Left renal pelvis (tissue), 4 donors: ENCODE results near the gene PSG1. TPM values are rescaled to one million over a fixed set of nuclear protein-coding genes. Genes with fewer than 3 reads are reported as not detected.
"Not testable (repeated sequence)": the region's sequence is repeated elsewhere in the genome, so short reads cannot be mapped to it uniquely, and the experiment has no call there.

ENCODE experiments used
- DNase-seq, 4 donors: peaks; one replicate each; pipeline ENCODE4 v3.0.0-alpha.2; 2013; ENCODE audit warnings: low read depth in 4 of 4, low spot score in 3 of 4
- polyA plus RNA-seq, 4 donors: library from polyadenylated mRNA; unstranded; fragments of 120-200 nt; gene quantifications; one replicate each; pipeline ENCODE4 v1.2.1, GENCODE V29; 2013; ENCODE audit not compliant: insufficient read length in 4 of 4

The PSG1 gene
- polyA plus RNA-seq, 4 donors, result 0.22 TPM; not detected in 3

DNA sequence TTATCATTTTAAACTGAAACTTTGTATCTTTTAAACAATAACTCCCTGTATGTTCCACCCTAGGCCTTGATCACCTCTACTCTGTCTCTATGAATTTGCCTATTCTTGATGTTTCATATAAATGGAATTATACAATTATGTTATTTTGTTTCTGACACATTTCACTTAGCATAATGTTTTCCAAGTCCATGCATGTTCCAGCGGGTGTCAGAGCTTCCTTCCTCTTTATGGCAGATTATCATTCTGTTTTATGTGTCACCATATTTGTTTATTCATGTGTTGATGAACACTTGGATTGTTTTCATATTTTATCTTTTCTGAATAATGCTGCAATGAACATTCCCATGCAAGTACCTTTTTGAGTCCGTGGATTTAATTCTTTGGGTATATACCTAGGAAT is 3.2 kb upstream of the PSG1 start:
- DNase-seq, result not testable (repeated sequence)

DNA sequence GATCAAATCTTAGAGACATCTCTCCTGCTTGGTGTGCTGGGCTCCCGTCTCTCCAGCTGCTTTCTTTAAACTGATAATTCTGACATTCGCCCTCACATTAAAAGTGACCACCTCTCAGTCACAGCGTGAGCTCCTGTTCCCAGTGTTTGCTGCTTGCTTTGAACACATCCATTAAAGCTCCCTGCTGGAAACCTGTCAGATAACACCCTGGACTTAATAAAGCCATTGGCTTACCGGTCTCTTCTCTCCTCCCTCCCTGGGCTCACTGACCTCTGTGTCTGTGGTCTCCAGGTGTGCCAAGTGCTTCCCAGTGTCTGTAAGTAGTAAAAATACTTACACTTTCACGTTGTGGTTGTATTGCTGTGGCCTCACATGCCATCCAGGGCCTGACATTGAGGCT is 2.5 kb upstream of the PSG1 start:
- not testable (repeated sequence) for DNase-seq

DNA sequence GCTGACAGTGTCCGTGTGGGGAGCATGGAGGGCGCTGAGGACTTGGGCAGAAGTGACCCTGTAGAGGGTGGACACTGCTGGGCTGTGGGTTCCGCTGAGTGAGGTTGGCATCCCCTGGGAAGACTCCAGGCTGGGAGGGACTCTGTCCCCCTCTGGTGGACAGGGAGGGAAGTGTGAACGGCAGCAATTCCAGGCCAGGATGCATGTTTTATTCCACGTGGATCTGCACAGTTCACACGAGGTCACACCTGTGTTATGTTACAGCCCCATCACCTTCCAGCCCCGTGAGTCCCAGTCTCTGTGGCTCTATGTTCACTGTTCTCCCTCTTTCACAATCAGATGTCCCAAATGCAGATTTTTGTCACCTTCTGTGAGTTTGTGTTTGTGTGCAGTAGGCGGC is 1.8 kb upstream of the PSG1 start:
- DNase-seq, result not testable (repeated sequence)

- not testable (repeated sequence) for DNase-seq
These were observed 1.1 kb upstream of the PSG1 start for GRCh38 chr19:42880621-42881020.

DNA sequence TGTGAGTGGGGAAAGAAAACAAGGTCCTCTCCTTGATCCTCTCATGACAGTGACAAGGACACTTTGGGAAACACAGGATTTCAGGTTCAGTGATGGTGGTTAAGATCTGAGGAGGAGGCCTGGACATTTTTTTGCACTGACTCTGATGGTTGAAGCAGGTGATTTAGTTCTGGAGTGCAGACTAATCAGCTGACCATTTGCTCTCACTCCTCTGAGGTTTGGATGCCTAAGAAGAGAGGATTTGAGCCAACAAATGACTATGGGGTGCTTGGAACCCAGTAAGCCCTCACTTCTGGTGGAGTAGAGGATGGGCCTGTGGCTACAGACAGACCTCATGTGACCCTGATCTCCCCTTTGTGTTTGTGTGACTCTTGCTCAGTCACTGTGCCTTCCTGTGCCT is 2.9 kb downstream of the PSG1 start:
- DNase-seq, result not testable (repeated sequence)

GRCh38 chr19:42875881-42876280 is 3.6 kb downstream of the PSG1 start:
- DNase-seq, result not testable (repeated sequence)

DNA sequence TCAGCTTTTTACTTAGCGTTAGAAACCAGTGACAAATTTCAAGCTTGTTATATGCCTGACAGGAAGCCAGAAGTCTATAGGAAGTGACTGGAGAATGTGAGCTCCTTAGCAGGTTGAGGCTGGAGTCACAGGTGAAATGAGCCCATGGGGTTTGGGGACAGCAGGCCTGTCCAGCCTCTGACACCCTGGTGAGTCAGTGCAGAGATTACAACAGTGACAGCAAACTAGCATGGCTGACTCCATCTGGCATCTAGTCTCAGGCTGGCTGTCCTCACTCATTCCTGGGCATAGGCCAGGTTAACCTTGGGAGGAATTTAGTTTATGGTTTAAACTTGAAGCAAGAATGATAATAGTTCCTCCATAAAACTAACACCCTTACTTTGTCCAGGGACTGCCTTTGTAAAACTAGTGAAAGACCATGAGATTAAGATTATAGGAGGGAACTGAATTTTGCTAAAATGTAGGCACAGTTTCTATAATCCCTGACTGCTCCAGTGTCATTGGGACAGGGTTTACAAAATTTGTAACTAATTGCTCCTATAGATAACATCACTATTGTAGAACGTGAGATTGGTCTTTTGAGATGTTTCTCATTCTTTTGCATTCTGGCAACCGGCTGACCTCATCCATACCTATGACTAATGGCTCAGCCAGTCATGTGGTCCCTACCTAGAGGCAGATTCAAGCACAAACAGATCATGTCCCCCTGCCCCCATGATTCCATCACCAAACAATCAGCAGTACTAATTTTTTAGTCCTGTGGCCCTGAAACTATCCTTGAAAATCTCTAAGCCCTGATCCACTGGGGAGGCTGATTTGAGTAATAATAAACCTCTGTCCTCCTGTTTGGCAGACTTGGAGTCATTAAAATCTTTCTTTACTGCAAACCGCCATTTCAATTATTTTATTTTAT is 4.4 kb downstream of the PSG1 start:
- DNase-seq, result not testable (repeated sequence)

GRCh38 chr19:42874136-42874535 is 5.4 kb downstream of the PSG1 start:
- not testable (repeated sequence) for DNase-seq

DNA sequence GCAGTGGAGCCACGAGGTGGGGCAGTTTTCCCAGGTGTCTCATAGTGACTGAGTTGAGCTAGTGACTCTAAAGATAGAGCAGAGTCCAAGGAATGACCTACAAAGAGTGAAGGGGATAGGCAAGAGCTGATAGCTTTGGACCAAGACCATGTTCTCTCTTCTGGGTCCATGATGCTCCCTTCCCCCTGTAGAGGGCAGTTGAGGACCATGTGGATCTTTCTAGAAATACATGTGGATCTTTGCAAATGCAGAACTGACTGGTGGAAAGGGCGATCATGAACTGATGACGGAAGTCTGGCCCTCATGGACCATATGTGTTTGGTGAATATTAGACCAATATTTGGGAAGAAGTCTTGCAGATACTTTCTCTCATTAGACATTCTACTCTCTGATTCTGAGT is 6.9 kb downstream of the PSG1 start:
- DNase-seq, result no peak

DNA sequence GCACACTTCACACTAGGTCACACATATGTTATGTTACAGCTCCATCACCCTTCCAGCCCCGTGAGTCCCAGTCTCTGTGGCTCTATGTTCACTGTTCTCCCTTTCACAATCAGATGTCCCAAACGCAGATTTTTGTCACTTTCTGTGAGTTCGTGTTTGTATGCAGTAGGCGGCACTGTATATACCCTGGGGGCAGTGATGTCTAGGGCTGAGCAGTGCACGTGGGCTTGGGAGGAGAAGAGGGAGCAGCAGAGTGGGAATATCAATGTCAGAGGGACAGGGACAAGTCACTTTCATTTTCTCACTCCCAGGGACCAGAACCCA is 22.0 kb downstream of the PSG1 start:
- DNase-seq, result no peak

DNA sequence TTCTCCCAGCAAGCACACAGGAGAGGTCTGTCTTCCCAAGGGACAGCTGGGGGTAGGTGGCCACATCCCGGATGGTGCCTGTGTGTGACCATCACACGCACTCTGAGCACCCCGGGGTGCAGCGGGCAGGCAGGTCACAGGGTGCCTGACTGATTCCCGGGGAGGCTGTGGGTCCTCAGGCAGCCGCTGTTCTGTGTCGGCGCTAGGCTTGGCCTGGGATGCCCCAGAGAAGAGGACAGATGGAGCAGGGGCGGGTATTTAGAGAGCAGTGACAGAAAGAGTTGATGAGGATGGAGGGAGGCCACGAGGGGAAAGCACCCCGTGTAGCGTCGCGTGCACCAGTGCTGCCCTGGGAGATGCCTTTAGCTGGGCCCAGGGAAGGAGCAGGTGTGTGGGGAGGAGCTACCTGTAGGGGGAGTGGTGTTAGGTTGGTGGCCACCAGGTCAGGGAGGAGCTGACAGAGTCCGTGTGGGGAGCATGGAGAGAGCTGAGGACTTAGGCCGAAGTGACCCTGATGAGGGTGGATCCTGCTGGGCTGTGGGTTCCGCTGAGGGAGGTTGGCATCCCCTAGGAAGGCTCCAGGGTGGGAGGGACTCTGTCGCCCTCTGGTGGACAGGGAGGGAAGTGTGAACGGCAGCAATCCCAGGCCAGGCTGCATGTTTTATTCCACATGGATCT is 22.5 kb downstream of the PSG1 start:
- DNase-seq, result not testable (repeated sequence)

GRCh38 chr19:42854745-42855144 is 24.8 kb downstream of the PSG1 start:
- not testable (repeated sequence) for DNase-seq

DNA sequence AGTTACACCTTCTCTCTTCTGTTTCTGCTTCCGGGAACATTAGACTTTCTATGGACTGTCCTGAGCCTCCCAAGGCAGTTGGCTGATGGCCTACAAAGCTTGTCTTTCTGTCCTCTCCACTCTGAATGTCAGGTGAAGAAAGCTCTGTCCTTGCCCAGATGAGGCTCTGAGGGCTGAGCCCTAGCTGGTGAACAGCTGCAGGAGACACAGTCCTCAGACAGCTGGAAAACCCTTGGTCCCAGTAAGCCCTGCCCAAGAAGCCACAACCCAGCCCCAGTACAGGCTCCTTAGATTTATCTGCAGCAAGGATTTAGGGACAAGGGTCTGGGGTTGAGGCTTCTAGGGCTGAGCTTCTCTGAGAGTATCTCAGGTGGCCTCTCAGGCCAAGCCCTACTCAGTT is 26.3 kb downstream of the PSG1 start:
- DNase-seq, result not testable (repeated sequence)

- not testable (repeated sequence) for DNase-seq
These were observed 26.7 kb downstream of the PSG1 start for GRCh38 chr19:42852821-42853220.

DNA sequence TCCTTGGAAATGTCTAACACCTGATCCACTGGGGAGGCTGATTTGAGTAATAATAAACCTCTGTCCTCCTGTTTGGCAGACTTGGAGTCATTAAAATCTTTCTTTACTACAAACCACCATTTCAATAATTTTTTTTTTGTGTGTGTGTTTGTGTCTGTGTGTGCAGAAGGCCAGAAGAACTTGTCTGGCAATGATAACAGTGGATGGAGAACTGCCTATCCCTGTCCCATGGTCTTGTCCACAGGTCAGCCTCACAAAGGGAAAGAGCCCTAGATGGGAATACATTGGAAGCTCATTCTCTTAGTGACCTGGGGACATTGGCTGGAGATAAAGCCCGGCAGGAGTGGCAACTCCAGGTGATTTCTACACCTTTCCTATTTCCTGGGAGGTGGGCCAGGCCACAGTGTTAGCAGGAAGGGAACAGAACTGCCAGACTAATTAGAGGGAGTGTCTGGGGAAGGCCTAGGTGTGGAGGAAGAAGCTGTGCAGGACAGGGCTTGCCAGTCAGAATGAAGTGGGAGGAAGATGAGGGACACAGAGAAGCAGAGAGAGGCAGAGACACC is 27.7 kb downstream of the PSG1 start:
- DNase-seq, result not testable (repeated sequence)

DNA sequence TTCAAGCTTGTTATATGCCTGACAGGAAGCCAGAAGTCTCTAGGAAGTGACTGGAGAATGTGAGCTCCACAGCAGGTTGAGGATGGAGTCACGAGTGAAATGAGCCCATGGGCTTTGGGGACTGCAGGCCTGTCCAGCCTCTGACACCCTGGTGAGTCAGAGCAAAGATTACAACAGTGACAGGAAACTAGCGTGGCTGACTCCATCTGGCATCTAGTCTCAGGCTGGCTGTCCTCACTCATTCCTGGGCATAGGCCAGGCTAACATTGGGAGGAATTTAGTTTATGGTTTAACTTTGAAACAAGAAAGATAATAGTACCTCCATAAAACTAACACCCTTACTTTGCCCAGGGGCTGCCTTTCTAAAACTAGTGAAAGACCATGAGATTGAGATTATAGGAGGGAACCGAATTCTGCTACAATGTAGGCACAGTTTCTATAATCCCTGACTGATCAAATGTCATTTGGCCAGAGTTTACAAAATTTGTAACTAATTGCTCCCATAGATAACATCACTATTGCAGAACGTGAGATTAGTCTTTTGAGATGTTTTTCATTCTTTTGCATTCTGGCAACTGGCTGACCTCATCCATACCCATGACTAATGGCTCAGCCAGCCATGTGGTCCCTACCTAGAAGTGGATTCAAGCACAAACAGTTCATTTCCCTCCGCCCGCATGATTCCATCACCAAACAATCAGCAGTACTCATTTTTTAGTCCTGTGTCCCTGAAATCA is 28.4 kb downstream of the PSG1 start:
- DNase-seq, result no peak

GRCh38 chr19:42846597-42846996 is 32.9 kb downstream of the PSG1 start:
- DNase-seq, result no peak

GRCh38 chr19:42843631-42844030 is 35.9 kb downstream of the PSG1 start:
- not testable (repeated sequence) for DNase-seq

DNA sequence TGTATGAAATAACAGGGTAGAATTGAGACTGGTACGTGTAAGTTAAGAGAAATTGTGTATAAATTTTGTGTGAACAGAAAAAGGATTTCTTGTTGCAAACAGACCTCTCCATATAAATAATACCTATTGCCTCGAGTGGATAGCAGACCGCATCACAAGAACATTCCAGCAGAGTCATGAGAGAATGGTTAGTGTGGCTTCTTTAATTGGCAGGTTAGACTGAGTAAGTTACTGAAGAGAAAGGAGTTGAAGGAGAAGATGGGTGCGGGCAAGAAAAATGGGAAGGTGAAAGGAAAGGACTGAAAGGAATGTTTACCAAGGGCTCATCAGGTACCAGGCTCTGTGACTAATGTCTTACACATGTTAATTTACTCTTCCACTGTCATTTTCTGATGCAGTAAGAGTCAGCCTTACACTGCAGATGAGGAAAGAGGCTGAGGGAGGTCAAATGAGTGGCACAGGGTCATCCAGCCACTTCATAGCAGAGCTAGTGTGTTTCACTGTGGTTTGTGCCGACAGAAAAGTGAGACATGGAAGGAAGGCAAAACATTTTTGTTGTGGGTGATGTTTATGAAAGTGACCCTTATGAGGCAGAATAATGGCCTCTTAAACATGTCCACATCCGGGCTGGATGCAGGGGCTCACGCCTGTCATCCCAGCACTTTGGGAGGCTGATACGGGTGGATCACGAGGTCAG is 46.6 kb downstream of the PSG1 start:
- not testable (repeated sequence) for DNase-seq

GRCh38 chr19:42832023-42832680 is 47.4 kb downstream of the PSG1 start:
- not testable (repeated sequence) for DNase-seq
